HepG2 (cell line): ENCODE measurements around the gene SLC4A5. TPM values are rescaled to one million over a fixed set of nuclear protein-coding genes. Genes with fewer than 3 reads are reported as not detected.

Experiments used
- CBX5 ChIP-seq: sonication (generic); formaldehyde crosslinking; IDR thresholded peaks from 2 replicates; pipeline ENCODE4 v1.4.0; 2020; ENCODE audit warnings: missing genetic modification reagents, borderline replicate concordance
- CTCF ChIP-seq: sonication (generic); formaldehyde crosslinking; IDR thresholded peaks from 2 replicates; pipeline ENCODE4 v1.5.0; 2020; ENCODE audit warnings: mild to moderate bottlenecking, missing genetic modification reagents, moderate library complexity
- DMAP1 ChIP-seq: IDR thresholded peaks from 2 replicates; pipeline ENCODE4 v1.6.1; 2016
- GZF1 ChIP-seq: sonication (generic); formaldehyde crosslinking; IDR thresholded peaks from 2 replicates; pipeline ENCODE4 v1.5.1; 2020; ENCODE audit warnings: mild to moderate bottlenecking, missing genetic modification reagents
- HIVEP1 ChIP-seq: sonication (generic); formaldehyde crosslinking; IDR thresholded peaks from 2 replicates; pipeline ENCODE4 v1.4.0; 2020; ENCODE audit warnings: mild to moderate bottlenecking, missing genetic modification reagents
- NCOR1 ChIP-seq: fragments of 200-600 bp; sonication (generic); IDR thresholded peaks from 2 replicates; pipeline ENCODE4 v1.7.0; 2017; ENCODE audit warnings: antibody characterized with exemption, low read length, borderline replicate concordance
- NFYC ChIP-seq: IDR thresholded peaks from 2 replicates; pipeline ENCODE4 v1.6.1; 2016; ENCODE audit warnings: missing genetic modification reagents, missing compliant biosample characterization
- NONO ChIP-seq, 2 experiments: fragments of 450-650 bp in 1 of 2; sonication (generic) in 1 of 2; formaldehyde crosslinking in 1 of 2; IDR thresholded peaks in 1 of 2; conservative IDR thresholded peaks in 1 of 2; 2 replicates each; pipeline versions ENCODE4 v1.6.1 to v1.8.0; 2017 to 2022; ENCODE audit warnings: mild to moderate bottlenecking in 1 of 2, missing genetic modification reagents in 1 of 2, moderate library complexity in 1 of 2
- PREB ChIP-seq: sonication (generic); formaldehyde crosslinking; IDR thresholded peaks from 2 replicates; pipeline ENCODE4 v1.4.0; 2020; ENCODE audit warnings: missing genetic modification reagents
- SKIL ChIP-seq: sonication (generic); formaldehyde crosslinking; IDR thresholded peaks from 2 replicates; pipeline ENCODE4 v1.8.0; 2022; ENCODE audit warnings: missing genetic modification reagents, mild to moderate bottlenecking, moderate library complexity, borderline replicate concordance
- SMARCC2 ChIP-seq: fragments of 450-650 bp; IDR thresholded peaks from 2 replicates; pipeline ENCODE4 v1.6.1; 2017; ENCODE audit warnings: antibody characterized with exemption, mild to moderate bottlenecking
- THRA ChIP-seq: sonication (generic); formaldehyde crosslinking; IDR thresholded peaks from 2 replicates; pipeline ENCODE4 v1.4.0; 2020; ENCODE audit warnings: missing genetic modification reagents, borderline replicate concordance
- ZFP90 ChIP-seq: sonication (generic); formaldehyde crosslinking; IDR thresholded peaks from 2 replicates; pipeline ENCODE4 v1.8.0; 2022; ENCODE audit warnings: missing genetic modification reagents, mild to moderate bottlenecking, inconsistent platforms, borderline replicate concordance
- ZNF264 ChIP-seq: sonication (generic); formaldehyde crosslinking; IDR thresholded peaks from 2 replicates; pipeline ENCODE4 v1.4.0; 2020; ENCODE audit warnings: missing genetic modification reagents
- ZNF280B ChIP-seq: sonication (generic); formaldehyde crosslinking; IDR thresholded peaks from 2 replicates; pipeline ENCODE4 v1.5.0; 2020; ENCODE audit warnings: missing genetic modification reagents, mild to moderate bottlenecking, borderline replicate concordance
- ZNF441 ChIP-seq: sonication (generic); formaldehyde crosslinking; IDR thresholded peaks from 2 replicates; pipeline ENCODE4 v1.7.0; 2021; ENCODE audit warnings: missing genetic modification reagents, borderline replicate concordance
- ZNF496 ChIP-seq: sonication (generic); formaldehyde crosslinking; IDR thresholded peaks from 2 replicates; pipeline ENCODE4 v1.8.1; 2023; ENCODE audit warnings: mild to moderate bottlenecking, moderate library complexity, missing genetic modification reagents; ENCODE audit not compliant: insufficient replicate concordance
- ZNF577 ChIP-seq: sonication (generic); formaldehyde crosslinking; IDR thresholded peaks from 2 replicates; pipeline ENCODE4 v1.4.0; 2020; ENCODE audit warnings: mild to moderate bottlenecking, low read depth, missing genetic modification reagents, borderline replicate concordance
- polyA plus RNA-seq, 8 experiments: library from polyadenylated mRNA; depleted of rRNA in 3 of 8; stranded (reverse) in 7 of 8; unstranded in 1 of 8; fragments of >200 nt; fragmentation: Illumina TruSeq in 4 of 8; extraction: Trizol in 4 of 8; gene quantifications; 2 replicates each; pipeline versions ENCODE4 v1.2.1 to v1.2.3, GENCODE V29; 2011 to 2016; ENCODE audit warnings: low read depth in 4 of 8, missing spikeins in 1 of 8, mixed read lengths in 1 of 8; ENCODE audit not compliant: insufficient read depth in 1 of 8
- total RNA-seq, 5 experiments: library from RNA; depleted of rRNA; stranded (reverse); fragments of >200 nt; fragmentation: Illumina TruSeq; extraction: Trizol; gene quantifications; 2 replicates each; pipeline ENCODE4 v1.2.3, GENCODE V29; 2016; ENCODE audit warnings: low read depth in 1 of 5

Gene SLC4A5
- total and polyA plus RNA-seq, 2 of the 13 experiments (the other 11 are each of a cell fraction or from before 2014, with no cell fraction given) = 0.50 TPM; not detected in 1

GRCh38 chr2:74198461-74199274 is 144.5 kb downstream of the SLC4A5 start, which contains the start of gene MTHFD2 (continued):
- TF ChIP-seq ZNF280B (CRISPR knock-in tag) = peak; percentile 76
- TF ChIP-seq NCOR1 = no peak; the same call in 1 of the 2 replicates
- peak; percentile 98 for TF ChIP-seq DMAP1 (CRISPR knock-in tag)
- TF ChIP-seq PREB (CRISPR knock-in tag) = no peak
- TF ChIP-seq ZNF496 (CRISPR knock-in tag) = no peak
- TF ChIP-seq SMARCC2 = no peak
- TF ChIP-seq CTCF (CRISPR knock-in tag) = peak; percentile 85
- 0 out of 2 replicates have a peak, but pooled peaks have one; percentile 29 for TF ChIP-seq CBX5 (CRISPR knock-in tag)
- TF ChIP-seq SKIL (CRISPR knock-in tag) = peak; percentile 79; the same call in 1 of the 2 replicates
- no peak for TF ChIP-seq NONO (IDR thresholded peaks at IDR 0.05)
- TF ChIP-seq NONO (CRISPR knock-in tag; conservative IDR thresholded peaks at IDR 0.05) = peak; percentile 94
- no peak; the same call in none of the 2 replicates for TF ChIP-seq THRA (CRISPR knock-in tag)
- TF ChIP-seq ZNF441 = peak; percentile 93
- no peak; the same call in 1 of the 2 replicates for TF ChIP-seq ZNF264
- peak; percentile 88; the same call in 1 of the 2 replicates for TF ChIP-seq ZFP90 (CRISPR knock-in tag)
- TF ChIP-seq ZNF577 (CRISPR knock-in tag) = peak; percentile 86; the same call in 1 of the 2 replicates
- peak; percentile 81; the same call in 1 of the 2 replicates for TF ChIP-seq GZF1 (CRISPR knock-in tag)
- TF ChIP-seq NFYC (CRISPR knock-in tag) = peak; percentile 91
- TF ChIP-seq HIVEP1 = peak; percentile 93
